ENCODE results near the gene ISX. TPM values are rescaled to one million over a fixed set of nuclear protein-coding genes. Genes with fewer than 3 reads are reported as not detected.

The ISX gene
- total and polyA plus RNA-seq, 10 of the 15 experiments (the other 5 are each of a cell fraction or from before 2014, with no cell fraction given), result 0.05 to 0.66 (median 0.25) TPM

- FAIRE-seq (no peak), ATAC-seq (no peak), DNase-seq (ENCODE audit: low read depth, low spot score) (no peak)
- Histone ChIP-seq H3K27me3 (replicated peaks in 1 of 2; ENCODE audit: control insufficient read depth in 2 of 2, insufficient read depth in 2 of 2, low read length in 1 of 2) (no peaks in the 10 kb centered on the region), H3K36me3 (ENCODE audit: control insufficient read depth in 2 of 2, insufficient read depth in 2 of 2, low read length in 1 of 2) (no peaks in the 10 kb centered on the region), H3K79me2 (ENCODE audit: control insufficient read depth, insufficient read depth, low read length) (no peaks in the 10 kb centered on the region), H3K4me3 (no peak overlapping the region), H4K20me1 (ENCODE audit: control insufficient read depth, insufficient read depth) (no peaks in the 10 kb centered on the region), H3K9me3 (replicated peaks; ENCODE audit: control insufficient read depth, insufficient read depth, low read length) (no peaks in the 10 kb centered on the region), H3K4me2 (ENCODE audit: control insufficient read depth, insufficient read depth) (no peak overlapping the region), H2AFZ (ENCODE audit: control insufficient read depth, low read depth, low read length) (no peak overlapping the region), H3K27ac (ENCODE audit: control insufficient read depth, insufficient read depth) (no peak overlapping the region), H3K9ac (ENCODE audit: control insufficient read depth, insufficient read depth, low read length) (no peak overlapping the region), H3K4me1 (ENCODE audit: control insufficient read depth, insufficient read depth, low read length) (peaks cover 10% of the 10 kb centered on the region)
- 72% methylated on average over 10 of the region's 10 CpGs for WGBS (ENCODE audit: insufficient coverage, insufficient replicate concordance, low lambda C conversion rate, missing lambda C conversion rate)
- SMC1A ChIA-PET (ENCODE audit: uncharacterized antibody, unreplicated experiment), result no interaction called here
- POLR2A ChIA-PET, result no interaction called here
- no TSS peak for BruUV-seq (replicated peaks)
- intact Hi-C loops (cut with micrococcal nuclease; ENCODE audit: unreplicated experiment) (no loop called here), in situ Hi-C loops (cut with MboI) (loop anchor here (5.0 kb wide), 1 partner anchor 103 kb away; no protein-coding TSS in a partner anchor)
- RAD21 ChIA-PET (ENCODE audit: unreplicated experiment), result no interaction called here
- CTCF ChIA-PET, result interaction anchor here (0.8 kb wide), 1 partner anchor 92 kb away, joined by 3 read pairs; no protein-coding TSS in a partner anchor
- TF ChIP-seq NFYA (IDR thresholded peaks at IDR 0.05; ENCODE audit: borderline replicate concordance, low read depth, low read length) (no peak), MAX (IDR thresholded peaks at IDR 0.05; ENCODE audit: low read depth, low read length) (no peak), DPF2 (IDR thresholded peaks at IDR 0.05) (no peak), SPI1 (IDR thresholded peaks at IDR 0.05; ENCODE audit: borderline replicate concordance, insufficient read depth, low read depth, low read length) (no peak), GATAD2B (conservative IDR thresholded peaks at IDR 0.05; ENCODE audit: low read depth) (no peak), ZBTB33 (IDR thresholded peaks at IDR 0.05) (no peak), NRF1 (conservative IDR thresholded peaks at IDR 0.05; ENCODE audit: low read depth, low read length) (no peak), KDM1A (IDR thresholded peaks at IDR 0.05; ENCODE audit: borderline replicate concordance) (no peak), SIN3A (IDR thresholded peaks at IDR 0.05; ENCODE audit: low read depth, low read length) (no peak), MYB (IDR thresholded peaks at IDR 0.05; ENCODE audit: borderline replicate concordance, low read depth, low read length) (no peak), USF2 (IDR thresholded peaks at IDR 0.05; ENCODE audit: borderline replicate concordance, low read depth, low read length) (no peak), SREBF1 (IDR thresholded peaks at IDR 0.05; ENCODE audit: low read length) (no peak), IKZF2 (IDR thresholded peaks at IDR 0.05) (no peak)
- TF ChIP-seq, protein P1, sequence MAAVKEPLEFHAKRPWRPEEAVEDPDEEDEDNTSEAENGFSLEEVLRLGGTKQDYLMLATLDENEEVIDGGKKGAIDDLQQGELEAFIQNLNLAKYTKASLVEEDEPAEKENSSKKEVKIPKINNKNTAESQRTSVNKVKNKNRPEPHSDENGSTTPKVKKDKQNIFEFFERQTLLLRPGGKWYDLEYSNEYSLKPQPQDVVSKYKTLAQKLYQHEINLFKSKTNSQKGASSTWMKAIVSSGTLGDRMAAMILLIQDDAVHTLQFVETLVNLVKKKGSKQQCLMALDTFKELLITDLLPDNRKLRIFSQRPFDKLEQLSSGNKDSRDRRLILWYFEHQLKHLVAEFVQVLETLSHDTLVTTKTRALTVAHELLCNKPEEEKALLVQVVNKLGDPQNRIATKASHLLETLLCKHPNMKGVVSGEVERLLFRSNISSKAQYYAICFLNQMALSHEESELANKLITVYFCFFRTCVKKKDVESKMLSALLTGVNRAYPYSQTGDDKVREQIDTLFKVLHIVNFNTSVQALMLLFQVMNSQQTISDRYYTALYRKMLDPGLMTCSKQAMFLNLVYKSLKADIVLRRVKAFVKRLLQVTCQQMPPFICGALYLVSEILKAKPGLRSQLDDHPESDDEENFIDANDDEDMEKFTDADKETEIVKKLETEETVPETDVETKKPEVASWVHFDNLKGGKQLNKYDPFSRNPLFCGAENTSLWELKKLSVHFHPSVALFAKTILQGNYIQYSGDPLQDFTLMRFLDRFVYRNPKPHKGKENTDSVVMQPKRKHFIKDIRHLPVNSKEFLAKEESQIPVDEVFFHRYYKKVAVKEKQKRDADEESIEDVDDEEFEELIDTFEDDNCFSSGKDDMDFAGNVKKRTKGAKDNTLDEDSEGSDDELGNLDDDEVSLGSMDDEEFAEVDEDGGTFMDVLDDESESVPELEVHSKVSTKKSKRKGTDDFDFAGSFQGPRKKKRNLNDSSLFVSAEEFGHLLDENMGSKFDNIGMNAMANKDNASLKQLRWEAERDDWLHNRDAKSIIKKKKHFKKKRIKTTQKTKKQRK (IDR thresholded peaks at IDR 0.05; ENCODE audit: low read depth, low read length), result no peak
- TF ChIP-seq, protein P2, sequence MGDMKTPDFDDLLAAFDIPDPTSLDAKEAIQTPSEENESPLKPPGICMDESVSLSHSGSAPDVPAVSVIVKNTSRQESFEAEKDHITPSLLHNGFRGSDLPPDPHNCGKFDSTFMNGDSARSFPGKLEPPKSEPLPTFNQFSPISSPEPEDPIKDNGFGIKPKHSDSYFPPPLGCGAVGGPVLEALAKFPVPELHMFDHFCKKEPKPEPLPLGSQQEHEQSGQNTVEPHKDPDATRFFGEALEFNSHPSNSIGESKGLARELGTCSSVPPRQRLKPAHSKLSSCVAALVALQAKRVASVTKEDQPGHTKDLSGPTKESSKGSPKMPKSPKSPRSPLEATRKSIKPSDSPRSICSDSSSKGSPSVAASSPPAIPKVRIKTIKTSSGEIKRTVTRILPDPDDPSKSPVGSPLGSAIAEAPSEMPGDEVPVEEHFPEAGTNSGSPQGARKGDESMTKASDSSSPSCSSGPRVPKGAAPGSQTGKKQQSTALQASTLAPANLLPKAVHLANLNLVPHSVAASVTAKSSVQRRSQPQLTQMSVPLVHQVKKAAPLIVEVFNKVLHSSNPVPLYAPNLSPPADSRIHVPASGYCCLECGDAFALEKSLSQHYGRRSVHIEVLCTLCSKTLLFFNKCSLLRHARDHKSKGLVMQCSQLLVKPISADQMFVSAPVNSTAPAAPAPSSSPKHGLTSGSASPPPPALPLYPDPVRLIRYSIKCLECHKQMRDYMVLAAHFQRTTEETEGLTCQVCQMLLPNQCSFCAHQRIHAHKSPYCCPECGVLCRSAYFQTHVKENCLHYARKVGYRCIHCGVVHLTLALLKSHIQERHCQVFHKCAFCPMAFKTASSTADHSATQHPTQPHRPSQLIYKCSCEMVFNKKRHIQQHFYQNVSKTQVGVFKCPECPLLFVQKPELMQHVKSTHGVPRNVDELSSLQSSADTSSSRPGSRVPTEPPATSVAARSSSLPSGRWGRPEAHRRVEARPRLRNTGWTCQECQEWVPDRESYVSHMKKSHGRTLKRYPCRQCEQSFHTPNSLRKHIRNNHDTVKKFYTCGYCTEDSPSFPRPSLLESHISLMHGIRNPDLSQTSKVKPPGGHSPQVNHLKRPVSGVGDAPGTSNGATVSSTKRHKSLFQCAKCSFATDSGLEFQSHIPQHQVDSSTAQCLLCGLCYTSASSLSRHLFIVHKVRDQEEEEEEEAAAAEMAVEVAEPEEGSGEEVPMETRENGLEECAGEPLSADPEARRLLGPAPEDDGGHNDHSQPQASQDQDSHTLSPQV (IDR thresholded peaks at IDR 0.05), result no peak
Observed at GRCh38 chr22:35039625-35040024, 26.3 kb upstream of the ISX start.

All from GM12878 (cell line).